HCEC 1CT (cell line): Measurements from ENCODE around the gene CCDC12.

Experiments
- DNase-seq: peaks from one replicate; pipeline ENCODE4 v3.0.0-alpha.2; 2017

The CCDC12 gene

DNA sequence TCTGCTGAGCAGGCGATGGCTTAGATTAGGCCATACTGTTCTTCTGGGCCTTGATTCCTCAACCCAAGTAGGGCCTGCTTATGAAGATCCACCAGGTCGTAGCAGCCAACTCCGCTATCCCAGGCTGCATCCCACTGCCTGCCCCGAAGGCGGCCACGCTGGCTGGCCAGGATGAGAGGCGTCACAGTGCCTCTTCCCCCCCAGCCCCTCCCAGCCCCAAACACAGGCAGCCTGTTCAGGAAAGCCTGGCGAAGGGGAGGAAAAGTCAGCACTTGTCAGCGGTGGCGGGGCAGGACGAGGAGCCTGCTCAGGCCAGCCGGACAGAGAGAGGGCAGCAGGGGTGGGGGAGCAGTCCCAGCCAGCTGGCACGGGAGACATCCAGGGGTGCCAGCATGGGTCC is 87.8 kb downstream of the CCDC12 start:
- DNase-seq = no peak

DNA sequence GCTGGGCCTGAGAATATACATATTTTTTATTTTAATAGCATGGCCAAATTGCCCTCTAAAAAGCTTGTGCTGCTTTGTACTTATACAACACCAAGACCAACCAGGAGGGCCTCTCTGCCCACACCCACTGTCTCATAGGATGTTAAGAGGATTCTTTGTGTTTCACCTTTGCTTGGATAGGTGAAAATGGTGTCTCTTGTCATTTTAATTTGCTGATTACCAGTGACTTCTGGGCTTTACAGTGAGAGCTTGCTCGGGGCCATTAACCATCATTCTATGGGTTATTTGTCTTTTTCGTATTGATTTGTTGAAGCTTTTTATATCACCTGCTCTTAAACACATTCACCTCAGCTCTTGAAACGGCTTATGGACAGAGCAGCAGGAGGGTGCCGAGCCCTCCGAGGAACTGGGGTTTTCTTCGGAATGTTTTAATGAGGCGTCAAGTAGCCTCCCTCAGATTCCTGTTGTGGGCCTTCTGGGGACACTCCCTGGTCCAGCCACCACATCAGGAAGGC is 88.5 kb downstream of the CCDC12 start:
- no peak for DNase-seq

DNA sequence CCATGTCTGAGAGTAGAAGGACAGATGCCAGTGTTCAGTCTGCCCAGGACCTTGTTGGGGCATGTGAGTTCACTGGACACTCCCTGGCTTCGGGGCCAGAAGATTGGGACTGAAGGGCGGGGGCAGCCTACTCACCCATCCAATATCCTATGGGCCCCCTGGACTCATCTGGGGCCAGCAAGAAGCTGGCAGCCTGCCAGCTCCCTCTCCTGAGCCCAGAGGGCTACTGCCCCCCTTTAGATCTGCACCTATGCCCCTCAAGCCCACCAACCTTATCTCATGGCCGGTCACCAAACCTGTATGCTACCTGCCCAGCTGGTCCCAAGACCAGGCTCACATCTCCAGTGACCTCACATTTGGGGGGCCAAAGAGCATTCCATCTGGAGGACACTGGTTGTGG is 90.9 kb downstream of the CCDC12 start:
- DNase-seq = no peak

DNA sequence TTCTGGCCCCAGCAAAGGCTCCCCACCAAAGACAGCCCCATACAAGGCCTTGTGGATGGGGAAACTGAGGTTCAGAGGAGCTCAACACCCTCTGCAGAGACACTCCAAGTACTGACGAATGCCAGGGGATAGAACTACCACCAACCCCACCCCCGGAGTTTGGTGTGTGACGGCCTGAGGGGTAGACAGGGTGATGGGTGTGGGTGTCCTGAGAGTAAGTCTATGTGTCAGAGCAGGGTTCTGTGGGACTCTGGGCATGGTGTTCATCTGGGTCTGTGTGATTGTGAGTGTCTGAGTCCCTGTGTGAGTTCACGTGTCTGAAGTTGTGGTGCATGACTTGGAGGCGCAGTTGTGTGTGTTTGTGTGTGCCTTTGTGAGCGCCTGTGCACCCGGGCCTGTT is 91.6 kb downstream of the CCDC12 start:
- DNase-seq = no peak

DNA sequence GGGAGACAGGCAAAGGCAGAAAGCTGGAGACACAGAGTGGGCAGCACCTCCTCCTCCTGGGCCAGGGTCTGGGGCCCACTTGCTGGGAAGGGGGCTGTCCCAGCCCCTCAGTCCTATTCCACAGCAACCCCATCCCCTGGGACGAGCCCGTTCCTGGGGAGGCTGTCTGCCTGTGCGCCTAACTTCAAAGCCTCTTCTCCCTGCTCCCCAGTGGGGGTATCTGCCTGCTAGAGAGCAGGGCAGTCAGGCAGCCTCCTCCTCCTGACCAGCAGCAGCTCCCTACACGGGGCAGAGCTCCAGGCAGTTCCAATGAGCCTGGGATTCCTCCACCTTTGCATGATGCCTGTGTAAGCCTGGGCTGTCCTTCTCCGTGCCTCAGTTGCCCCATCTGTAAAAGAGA is 92.1 kb downstream of the CCDC12 start:
- no peak for DNase-seq

DNA sequence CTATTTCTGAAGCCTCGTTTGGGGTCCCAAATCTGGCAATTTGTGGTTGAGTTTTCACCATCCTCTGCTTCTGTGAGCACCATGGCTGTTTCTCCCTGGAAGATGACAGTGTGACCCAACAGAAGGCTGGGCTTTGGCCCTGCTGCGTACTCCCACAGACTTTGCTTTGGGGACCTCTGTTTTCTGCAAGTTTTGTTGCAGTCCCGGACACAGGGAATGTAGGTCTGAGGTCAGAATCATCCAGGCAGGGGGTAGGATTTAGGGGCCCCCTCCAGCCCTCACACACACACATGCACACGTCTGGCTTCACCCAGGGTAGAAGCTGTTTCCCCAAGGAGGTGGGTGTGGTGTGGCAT is 92.7 kb downstream of the CCDC12 start:
- no peak for DNase-seq

DNA sequence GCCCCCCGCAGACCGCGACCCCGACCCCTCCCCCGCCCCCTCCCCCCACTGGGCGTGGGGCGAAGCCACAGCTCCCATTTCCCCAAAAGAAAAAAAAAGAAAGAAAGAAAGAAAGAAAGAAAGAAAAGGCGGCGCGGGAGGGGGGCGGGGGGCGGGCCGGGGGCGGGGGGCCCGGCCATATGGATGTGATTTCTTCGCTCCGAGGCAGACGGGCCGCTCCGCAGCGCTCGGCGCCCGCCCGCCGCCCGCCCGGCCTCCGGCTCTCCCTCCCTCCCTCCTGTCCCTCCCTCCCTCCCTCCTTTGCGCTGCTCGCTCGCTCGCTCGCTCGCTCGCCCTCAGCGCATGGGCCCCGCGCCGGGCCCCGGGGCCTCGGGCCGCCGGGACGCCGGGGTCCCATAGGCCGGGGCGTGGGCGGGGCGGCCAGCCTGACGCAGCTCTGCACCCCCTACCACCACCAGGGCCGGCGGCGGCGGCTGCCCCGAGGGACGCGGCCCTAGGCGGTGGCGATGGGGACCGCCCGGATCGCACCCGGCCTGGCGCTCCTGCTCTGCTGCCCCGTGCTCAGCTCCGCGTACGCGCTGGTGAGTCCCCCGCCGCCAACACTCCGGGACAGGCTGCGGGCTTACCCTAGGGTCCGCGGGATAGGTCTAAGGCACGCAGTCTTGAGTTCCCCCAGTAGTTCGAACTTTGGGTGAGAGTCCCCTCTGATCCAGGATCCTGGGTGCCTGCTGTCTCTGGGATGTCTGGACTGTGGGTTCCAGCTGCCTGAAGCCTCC is 93.3 kb downstream of the CCDC12 start:
- no peak for DNase-seq

DNA sequence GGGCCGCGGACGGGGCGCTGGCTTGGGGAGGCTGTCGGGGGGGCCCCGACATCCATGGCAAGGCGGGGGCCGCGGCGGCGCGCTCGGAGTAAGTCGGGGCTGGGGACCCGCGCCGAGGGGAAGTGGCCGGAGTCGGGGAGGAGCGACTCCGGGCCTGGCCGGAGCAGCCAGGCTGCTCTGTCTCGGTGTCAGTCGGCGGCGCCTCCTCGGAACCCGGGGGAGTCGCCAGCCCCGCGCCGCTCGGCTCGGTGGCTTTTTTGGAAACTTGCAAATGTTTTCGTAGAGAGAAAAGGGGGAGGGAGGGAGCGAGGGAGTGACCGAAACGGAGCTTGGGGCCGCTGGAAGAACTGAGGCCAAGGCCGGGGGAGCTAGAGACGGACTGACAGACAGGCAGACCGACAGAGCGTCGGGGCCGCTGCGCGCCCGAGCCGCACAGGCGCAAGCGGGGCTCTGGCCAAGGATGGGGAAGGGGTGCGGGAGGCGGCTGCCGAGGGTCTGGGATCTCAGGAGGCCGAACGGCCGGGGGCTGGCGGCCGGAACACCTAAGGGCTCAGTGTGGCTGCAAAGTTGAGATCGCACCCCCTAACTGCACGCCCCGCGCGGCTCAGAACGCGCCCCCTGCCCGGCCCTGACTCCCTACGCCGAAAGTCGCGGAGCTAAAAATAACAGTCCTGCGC is 94.0 kb downstream of the CCDC12 start:
- DNase-seq = no peak

DNA sequence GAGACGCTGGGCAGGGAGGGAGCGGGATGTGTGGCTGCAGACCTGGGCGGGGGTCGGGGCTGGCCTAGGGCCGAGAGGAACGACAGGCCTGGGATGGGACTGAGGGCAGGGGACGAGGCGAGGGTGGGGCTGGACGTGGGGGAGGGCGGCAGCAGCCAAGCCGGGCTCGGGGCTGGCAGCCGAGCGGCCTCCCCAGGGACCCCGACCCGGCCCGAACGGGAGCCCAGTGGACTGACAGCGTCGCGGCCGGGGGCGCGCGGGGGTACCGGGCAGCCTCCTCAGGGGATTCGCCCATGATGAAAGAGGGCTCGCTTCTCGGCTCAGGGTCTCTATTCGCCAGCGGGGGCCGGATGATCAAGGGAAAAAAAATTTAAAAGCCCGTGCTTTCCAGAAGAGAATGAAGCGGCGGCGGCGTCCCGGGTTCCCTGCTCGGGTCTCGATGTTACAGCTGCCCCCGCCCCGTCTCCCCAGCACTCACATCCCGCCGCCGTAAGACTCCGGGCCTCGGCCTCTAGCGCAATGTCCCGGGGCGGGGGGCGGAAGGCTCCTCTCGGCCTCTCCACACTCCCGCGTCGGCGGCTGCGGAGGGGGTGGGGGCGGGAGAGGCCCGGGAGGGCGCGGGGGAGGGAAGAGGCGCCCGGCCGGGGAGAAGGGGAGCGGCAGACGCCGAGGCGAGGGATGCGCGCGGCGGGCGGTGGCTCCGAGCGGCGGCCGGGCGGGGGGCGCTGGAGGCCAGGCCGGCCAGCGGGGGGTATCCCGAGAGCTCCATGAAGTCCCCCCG is 94.8 kb downstream of the CCDC12 start:
- no peak for DNase-seq

DNA sequence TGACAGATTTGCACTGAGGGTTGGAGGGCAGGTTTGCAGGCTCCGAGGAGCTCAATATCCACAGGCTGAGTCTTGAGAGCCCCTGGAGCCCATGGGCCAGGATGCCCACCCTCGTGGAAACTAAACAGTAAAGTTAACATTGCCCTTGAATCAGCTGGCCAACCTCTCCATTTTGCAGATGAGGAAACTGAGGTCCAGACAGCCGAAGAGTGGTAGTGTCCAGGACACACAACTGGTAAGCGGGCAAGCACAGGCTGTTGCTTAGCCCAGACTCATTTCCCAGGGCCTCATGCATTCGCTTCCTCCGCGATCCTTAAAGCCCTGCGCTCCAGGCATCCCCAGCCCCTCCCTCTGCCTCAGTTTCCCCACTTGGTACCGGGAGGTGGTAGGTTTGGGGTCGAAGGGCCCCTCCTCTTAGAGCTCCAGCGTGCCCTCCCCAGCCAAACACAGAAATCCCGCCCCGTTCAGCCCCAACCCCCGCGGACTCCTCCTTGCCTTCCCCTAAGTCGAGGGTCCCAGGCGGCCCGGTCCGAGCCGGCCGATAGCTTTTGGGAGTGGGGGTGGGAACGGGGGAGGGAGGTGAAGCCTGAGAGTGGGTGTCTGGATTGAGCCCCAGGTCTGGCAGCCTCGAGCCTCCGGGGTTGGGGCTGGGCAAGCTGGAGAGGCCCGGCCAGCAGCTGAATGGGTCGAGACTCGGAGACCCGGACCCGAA is 95.5 kb downstream of the CCDC12 start:
- no peak for DNase-seq

DNA sequence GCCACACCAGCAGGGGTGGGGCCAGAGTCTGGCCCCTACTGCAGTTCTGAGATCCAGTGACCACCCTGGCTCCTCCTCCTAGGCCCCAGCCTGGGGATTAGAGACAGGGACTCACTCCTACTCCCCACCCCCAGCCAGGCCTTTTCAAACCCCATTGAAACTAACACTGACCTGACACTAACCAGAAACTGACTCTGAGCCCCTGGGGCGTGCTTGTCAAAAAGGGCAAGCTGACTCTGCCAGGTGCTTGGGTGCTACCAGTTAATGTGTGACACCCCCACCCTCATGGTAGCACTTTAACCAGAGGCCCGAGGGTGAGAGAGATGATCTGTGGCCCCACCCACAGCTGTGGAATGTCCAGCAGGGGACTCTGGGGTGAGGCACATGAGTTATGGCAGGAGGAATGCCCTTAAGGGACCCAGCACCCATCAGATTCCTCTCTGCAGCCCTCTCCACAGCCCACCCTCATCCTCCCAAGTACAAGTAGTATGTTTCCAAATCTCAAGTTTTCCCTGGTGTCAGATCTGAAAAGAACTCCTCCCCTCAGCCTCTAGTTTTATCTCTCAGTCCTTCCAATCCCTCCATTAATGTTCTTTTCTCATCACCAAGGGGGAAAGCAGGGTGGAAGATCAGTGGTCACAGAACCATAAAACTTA is 97.6 kb downstream of the CCDC12 start:
- DNase-seq = no peak

DNA sequence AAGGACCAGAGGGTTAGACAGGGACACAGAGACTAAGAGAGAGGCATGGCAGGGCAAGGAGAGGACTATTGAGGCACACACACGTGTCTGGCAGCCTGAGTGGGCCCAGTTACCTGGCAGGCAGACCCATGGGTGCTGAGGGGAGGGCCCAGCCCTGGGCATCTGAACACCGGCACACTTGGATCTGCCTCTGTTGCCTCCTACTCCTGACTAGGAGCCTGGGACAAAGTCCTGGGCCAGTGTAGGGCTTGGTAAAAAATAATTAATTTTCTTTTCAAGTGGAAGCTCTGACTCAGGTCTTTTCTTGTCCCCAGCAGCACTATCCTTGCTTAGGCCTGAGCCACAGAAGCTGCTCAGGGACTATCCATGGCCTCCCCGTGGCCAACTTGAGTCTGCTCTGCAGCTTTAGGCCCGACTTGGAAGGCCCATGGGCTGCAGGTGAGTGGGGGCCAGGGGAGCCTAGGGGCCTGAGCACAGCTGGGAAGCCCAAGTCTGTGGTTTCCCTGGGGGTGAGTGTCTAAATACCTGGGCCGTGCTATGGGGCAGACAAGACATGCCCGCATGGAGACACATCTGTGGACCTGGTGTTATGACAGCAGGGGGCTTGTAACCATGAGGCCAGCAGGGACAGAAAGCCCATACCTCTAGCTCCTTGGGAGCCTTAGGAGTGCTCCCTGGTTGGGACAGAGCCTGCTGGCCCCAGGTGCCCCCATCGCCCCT is 99.0 kb downstream of the CCDC12 start, which contains the start of gene PTH1R:
Gene PTH1R, plus strand, starts transcription at position 316 of the 720 bp plus-strand sequence. CDS start 5,839 bp downstream, outside the sequence.
- no peak for DNase-seq

DNA sequence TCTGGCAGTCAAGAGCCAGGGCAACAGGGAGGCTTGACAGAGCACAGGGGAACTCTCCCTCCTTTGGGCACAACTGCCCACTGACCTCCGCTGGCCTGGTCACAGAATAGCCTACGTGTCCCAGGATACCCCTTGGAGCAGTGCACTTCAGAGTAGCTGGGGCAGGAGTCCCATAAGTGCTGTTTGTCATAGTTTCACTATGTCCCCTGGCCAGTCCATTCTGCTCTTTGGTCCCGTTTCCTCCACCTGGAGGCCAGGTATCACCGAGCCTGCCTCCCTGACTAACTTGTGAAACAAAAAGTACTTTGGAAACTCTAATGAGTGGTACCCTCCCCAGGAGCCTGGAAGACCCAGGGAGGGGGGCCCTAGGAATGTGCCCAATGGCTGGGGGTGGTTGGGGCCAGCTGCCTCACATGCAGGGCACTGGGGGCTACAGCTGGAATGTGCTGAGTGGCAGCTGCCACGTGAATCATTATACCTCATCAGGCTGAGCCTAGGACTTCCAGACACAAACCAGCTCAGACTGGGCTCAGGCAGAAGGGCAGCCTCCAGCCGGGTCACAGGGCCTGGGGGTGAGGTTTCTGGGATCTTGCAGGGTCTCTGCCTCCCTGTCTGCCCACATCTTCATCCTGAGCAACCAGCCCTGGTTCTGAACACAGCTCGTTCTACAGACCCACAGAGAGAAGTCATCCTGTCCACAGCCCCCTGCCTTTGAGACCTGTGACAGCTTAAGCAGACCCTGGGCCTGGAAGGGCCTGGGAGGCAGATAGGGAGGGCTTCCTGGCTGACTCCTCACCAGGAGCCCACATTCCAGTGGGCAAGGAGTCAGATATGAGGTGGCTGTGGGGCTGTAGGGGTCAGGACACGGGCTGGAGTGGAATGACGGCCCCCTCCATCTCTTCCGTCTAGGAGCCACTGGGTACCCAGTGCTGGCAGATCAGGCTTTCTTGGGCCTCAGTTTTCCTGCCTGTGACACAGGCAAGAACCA is 99.9 kb downstream of the CCDC12 start:
- no peak for DNase-seq

DNA sequence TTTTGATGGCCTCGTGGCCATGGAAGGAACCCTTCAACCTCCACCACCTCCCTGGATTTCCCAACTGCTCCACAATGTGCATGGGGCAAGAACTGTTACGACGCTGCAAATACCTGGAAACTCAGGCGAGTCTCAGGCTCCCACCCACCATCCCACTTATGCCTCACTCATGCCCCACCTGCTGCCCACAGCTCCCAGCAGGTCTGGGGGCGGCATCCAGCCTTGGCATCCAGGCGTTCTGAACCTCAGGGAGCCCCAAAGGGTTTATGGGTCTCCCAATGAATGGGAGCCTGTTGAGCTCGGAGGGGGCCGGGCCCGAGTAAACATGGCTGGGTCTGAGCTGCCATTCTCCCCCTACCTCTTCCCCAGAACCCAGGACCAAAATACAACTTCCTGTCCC is 101.0 kb downstream of the CCDC12 start:
- DNase-seq = no peak

DNA sequence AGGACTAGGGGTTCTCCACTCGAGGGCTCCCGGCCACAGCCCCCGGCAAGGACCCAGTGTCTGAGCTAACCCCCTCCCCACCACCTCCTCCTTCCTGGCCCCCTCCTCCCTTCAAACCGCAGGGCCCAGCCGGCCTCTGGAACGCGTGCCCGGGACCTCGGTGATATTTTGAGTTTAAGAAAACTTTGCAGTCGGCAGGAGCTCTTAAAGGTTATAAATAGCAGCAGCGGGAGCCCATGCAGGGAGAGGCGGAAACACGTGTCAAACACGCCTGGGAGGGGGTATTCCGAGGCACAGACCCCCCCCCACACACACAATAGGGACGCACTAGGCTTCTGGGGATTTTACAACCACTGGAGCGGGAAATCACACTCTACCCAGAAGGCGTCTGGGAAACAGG is 102.1 kb downstream of the CCDC12 start:
- no peak for DNase-seq

DNA sequence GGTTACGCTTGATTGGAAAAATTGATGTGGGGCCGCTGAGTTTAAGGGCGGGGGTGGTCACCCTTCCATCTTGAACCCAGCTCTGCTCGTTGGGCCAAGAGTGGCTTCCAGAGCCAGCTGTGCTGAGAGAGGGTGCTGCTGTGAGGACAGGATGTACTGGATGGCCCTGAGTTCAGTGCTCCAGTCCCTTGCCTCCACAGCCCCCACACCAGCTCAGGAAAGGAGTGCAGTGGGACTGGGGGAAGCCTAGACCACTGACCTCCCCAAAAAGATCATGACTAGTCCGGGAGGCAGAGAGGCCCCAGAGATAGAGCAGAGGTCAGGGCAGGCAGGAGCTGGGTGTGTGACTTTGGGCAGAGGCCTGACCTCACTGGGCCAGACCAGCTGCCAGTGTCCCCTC is 103.0 kb downstream of the CCDC12 start:
- DNase-seq = no peak
